Measurements from ENCODE around the gene PRKRA.

The PRKRA gene

DNA sequence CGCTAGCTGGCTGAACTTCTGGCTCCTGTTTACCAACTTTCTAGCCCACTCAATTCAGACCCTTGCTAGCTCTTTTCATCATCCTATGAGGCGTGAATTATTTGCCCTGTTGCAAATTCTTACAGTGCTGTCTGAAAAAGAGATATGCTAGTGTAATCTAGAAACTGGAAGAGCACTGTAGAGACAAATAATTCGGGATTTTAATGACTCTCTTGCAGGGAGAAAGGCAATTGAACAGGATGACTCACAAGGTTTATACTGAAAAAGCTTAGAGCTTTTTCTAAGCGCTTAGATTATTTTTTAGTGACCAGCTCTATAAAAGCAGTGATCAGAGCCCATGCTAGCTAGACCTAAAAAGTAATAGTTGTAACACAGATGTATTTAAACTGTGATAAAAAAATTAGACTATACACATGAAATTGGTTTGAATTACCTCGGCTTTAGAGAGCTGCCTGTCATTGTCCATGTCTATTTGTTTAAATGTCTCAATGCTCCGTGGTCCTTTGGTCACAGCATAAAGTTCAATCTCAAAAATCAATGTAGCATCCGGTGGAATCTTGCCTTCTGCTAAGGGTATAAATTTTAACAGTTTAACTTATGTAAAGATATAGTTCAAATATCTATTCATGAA is 18.4 kb upstream of the PRKRA start:
- no peak overlapping the region for H3K27ac ChIP-seq
- H3K27me3 ChIP-seq (ENCODE audit: control insufficient read depth, insufficient read depth, low read length) = no peaks in the 10 kb centered on the region
- no peak overlapping the region for H3K4me3 ChIP-seq (ENCODE audit: low read depth, low read length)
- H2AFZ ChIP-seq = no peak overlapping the region
- TF ChIP-seq, protein P1, sequence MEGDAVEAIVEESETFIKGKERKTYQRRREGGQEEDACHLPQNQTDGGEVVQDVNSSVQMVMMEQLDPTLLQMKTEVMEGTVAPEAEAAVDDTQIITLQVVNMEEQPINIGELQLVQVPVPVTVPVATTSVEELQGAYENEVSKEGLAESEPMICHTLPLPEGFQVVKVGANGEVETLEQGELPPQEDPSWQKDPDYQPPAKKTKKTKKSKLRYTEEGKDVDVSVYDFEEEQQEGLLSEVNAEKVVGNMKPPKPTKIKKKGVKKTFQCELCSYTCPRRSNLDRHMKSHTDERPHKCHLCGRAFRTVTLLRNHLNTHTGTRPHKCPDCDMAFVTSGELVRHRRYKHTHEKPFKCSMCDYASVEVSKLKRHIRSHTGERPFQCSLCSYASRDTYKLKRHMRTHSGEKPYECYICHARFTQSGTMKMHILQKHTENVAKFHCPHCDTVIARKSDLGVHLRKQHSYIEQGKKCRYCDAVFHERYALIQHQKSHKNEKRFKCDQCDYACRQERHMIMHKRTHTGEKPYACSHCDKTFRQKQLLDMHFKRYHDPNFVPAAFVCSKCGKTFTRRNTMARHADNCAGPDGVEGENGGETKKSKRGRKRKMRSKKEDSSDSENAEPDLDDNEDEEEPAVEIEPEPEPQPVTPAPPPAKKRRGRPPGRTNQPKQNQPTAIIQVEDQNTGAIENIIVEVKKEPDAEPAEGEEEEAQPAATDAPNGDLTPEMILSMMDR (IDR thresholded peaks at IDR 0.05) = no peak
- no peaks in the 10 kb centered on the region for H3K36me3 ChIP-seq (ENCODE audit: control insufficient read depth, insufficient read depth, low read length)
- no peaks in the 10 kb centered on the region for H3K9me3 ChIP-seq (ENCODE audit: control insufficient read depth, low read length)
- no peak overlapping the region for H3K9ac ChIP-seq
- H3K4me2 ChIP-seq (ENCODE audit: low read length) = no peak overlapping the region
- no peaks in the 10 kb centered on the region for H3K4me1 ChIP-seq
- no peaks in the 10 kb centered on the region for H3K79me2 ChIP-seq

DNA sequence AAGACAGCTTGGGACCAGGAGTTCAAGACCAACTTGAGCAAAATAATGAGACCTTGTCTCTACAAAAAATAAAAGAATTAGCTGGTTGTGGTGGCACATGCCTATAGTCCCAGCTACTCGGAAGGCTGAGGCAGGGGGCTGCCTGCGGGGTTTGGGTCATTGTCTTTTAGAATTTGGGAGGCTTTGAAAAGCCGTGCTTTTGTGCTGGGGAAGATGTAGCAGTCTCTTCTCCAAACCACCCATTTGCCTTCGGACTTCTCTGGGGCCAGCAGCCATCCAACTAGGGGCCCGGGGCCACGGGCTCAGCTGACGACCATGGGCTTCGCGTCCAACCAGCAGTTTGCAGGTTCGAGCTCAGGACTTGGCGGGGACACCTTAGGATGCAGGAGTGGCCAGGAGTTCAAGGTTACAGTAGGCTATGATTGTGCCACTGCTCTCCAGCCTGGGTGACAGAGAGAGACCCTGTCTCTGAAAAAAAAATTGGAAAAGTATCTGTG is 6.5 kb upstream of the PRKRA start:
- H2AFZ ChIP-seq = no peak overlapping the region
- no peaks in the 10 kb centered on the region for H3K27me3 ChIP-seq (ENCODE audit: control insufficient read depth, insufficient read depth, low read length)
- no peaks in the 10 kb centered on the region for H3K36me3 ChIP-seq (ENCODE audit: control insufficient read depth, insufficient read depth, low read length)
- H3K4me1 ChIP-seq = peaks cover 4% of the 10 kb centered on the region
- no peaks in the 10 kb centered on the region for H3K79me2 ChIP-seq
- no peak overlapping the region for H3K4me2 ChIP-seq (ENCODE audit: low read length)
- TF ChIP-seq, protein P1 (IDR thresholded peaks at IDR 0.05) = no peak
- H3K4me3 ChIP-seq (ENCODE audit: low read depth, low read length) = no peak overlapping the region
- H3K27ac ChIP-seq = no peak overlapping the region
- H3K9ac ChIP-seq = no peak overlapping the region
- no peaks in the 10 kb centered on the region for H3K9me3 ChIP-seq (ENCODE audit: control insufficient read depth, low read length)

DNA sequence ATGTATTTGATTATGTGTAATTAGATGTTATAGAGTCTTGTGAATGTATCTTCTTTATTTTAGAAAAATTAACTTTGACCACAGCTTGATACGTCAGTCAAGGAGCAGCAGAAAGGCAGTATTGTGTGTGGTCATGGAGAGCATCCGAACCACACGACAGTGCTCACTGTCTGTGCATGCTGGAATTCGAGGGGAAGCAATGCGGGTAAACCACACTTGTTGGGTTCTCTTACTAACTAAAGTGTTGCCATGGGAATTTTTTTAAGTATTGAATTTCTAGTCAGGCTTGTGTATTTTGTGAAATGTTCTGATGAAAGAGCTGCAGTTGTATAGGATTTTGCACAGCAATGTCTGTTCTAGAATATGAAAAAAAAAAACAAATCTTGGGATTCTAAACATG is 5.0 kb upstream of the PRKRA start:
- Histone ChIP-seq H3K4me2 (ENCODE audit: low read length) (no peak overlapping the region), H2AFZ (no peak overlapping the region), H3K79me2 (no peaks in the 10 kb centered on the region), H3K9me3 (ENCODE audit: control insufficient read depth, low read length) (no peaks in the 10 kb centered on the region), H3K9ac (no peak overlapping the region), H3K27ac (no peak overlapping the region), H3K27me3 (ENCODE audit: control insufficient read depth, insufficient read depth, low read length) (no peaks in the 10 kb centered on the region), H3K36me3 (ENCODE audit: control insufficient read depth, insufficient read depth, low read length) (no peaks in the 10 kb centered on the region), H3K4me3 (ENCODE audit: low read depth, low read length) (no peak overlapping the region), H3K4me1 (peaks cover 4% of the 10 kb centered on the region)
- TF ChIP-seq, protein P1 (IDR thresholded peaks at IDR 0.05) = no peak

DNA sequence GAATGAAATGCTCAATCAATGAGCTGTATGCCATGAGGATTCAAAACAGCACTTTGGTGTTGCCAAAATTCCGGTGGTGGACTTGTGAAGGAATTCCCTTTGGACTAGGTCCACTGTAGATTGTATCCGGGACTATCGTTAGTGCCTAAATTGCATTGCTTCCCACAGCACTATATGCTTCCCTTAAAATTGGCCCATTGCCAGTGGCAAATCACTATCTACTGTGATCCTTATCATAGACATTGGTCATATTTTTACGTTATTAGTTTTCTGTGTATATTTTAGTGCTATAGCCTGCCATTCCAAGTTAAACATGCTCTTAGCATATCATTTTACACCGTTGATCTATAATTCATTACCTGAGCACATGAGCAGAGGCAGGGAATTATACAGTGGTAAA is 1.9 kb upstream of the PRKRA start:
- Histone ChIP-seq H3K4me2 (ENCODE audit: low read length) (no peak overlapping the region), H3K4me1 (peaks cover 19% of the 10 kb centered on the region)
- TF ChIP-seq, protein P1 (IDR thresholded peaks at IDR 0.05) = no peak

DNA sequence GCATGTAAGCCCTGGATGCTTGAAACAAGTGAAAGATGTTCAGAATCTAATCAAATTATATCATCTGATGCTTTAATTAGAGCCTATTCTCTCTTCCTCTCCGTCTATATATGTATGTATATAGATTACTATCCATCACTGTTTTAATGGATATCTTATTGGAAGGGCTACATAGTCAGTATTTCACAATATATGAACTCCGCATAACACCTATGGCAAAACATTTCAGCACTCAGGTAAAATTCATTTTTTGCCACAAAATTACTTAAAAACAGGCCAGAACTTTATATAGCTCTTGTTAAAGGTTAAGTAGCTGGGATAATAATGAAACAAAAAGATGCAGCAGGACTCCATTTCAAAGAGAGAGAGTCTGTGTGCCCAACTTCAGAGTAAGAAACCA is 1.4 kb upstream of the PRKRA start:
- Histone ChIP-seq H3K4me1 (peaks cover 19% of the 10 kb centered on the region), H3K79me2 (no peaks in the 10 kb centered on the region), H3K27ac (no peak overlapping the region), H3K9me3 (ENCODE audit: control insufficient read depth, low read length) (no peaks in the 10 kb centered on the region), H3K36me3 (ENCODE audit: control insufficient read depth, insufficient read depth, low read length) (no peaks in the 10 kb centered on the region), H3K9ac (no peak overlapping the region), H3K4me3 (ENCODE audit: low read depth, low read length) (no peak overlapping the region), H3K27me3 (ENCODE audit: control insufficient read depth, insufficient read depth, low read length) (no peaks in the 10 kb centered on the region), H3K4me2 (ENCODE audit: low read length) (no peak overlapping the region), H2AFZ (peak overlapping the region; percentile 57)
- TF ChIP-seq, protein P1 (IDR thresholded peaks at IDR 0.05) = no peak

More for the DNA sequence above, 1.9 kb upstream of the PRKRA start:
- Histone ChIP-seq H3K27ac (no peak overlapping the region), H3K9ac (no peak overlapping the region), H2AFZ (peak overlapping the region; percentile 57), H3K4me3 (ENCODE audit: low read depth, low read length) (no peak overlapping the region), H3K27me3 (ENCODE audit: control insufficient read depth, insufficient read depth, low read length) (no peaks in the 10 kb centered on the region), H3K36me3 (ENCODE audit: control insufficient read depth, insufficient read depth, low read length) (no peaks in the 10 kb centered on the region), H3K79me2 (no peaks in the 10 kb centered on the region), H3K9me3 (ENCODE audit: control insufficient read depth, low read length) (no peaks in the 10 kb centered on the region)

All from parathyroid adenoma (tissue), 2 donors.